SK-N-SH (cell line): ENCODE data around the gene TSHZ2. TPM values are rescaled to one million over a fixed set of nuclear protein-coding genes. Genes with fewer than 3 reads are reported as not detected.

Source experiments
- CTCF ChIA-PET: fragments of 300-600, 350-600 bp; formaldehyde crosslinking; extraction: SDS; loops from one replicate; lab custom pipeline; 2021; lab: Yijun Ruan, JAX
- POLR2A ChIA-PET: fragments of 350-600 bp; sonication (Branson Sonifier 250); formaldehyde crosslinking; extraction: SDS; loops from one replicate; lab custom pipeline; 2020; ENCODE audit warnings: antibody characterized with exemption, inconsistent platforms; lab: Yijun Ruan, JAX
- DNase-seq: peaks from one replicate; pipeline ENCODE4 v3.0.0; 2012
- H2AFZ ChIP-seq: fragments of 200-600 bp; sonication (generic); 2 replicates; pipeline ENCODE4 v1.8.1; 2016; ENCODE audit warnings: antibody characterized with exemption, mild to moderate bottlenecking, low read depth
- H3F3A ChIP-seq: fragments of 200-600 bp; sonication (generic); replicated peaks from 2 replicates; pipeline ENCODE3; 2016; ENCODE audit warnings: antibody characterized with exemption, mild to moderate bottlenecking; ENCODE audit not compliant: insufficient read depth
- H3K27ac ChIP-seq, 2 experiments: fragments of 200-500 bp in 1 of 2; fragments of 200-600 bp in 1 of 2; sonication (Bioruptor generic) in 1 of 2; sonication (generic), shearing (Covaris generic) in 1 of 2; 2 replicates each; pipeline versions ENCODE4 v1.5.1 to v1.6.1; 2014 to 2016; ENCODE audit warnings: low read depth in 2 of 2, inconsistent platforms in 1 of 2, low read length in 1 of 2, mild to moderate bottlenecking in 1 of 2, mixed read lengths in 1 of 2
- H3K27me3 ChIP-seq: fragments of 200-600 bp; sonication (generic), shearing (Covaris generic); 2 replicates; pipeline ENCODE4 v1.6.1; 2016; ENCODE audit warnings: mixed run types; ENCODE audit not compliant: insufficient read depth
- H3K36me3 ChIP-seq, 2 experiments: fragments of 200-500 bp in 1 of 2; fragments of 200-600 bp in 1 of 2; sonication (Bioruptor generic) in 1 of 2; sonication (generic) in 1 of 2; replicated peaks in 1 of 2; 2 replicates each; pipeline versions ENCODE3 to v1.5.1; 2014 to 2016; ENCODE audit warnings: low read length in 1 of 2, mild to moderate bottlenecking in 1 of 2; ENCODE audit not compliant: insufficient read depth in 2 of 2, control insufficient read depth in 1 of 2
- H3K4me1 ChIP-seq, 2 experiments: fragments of 200-500 bp in 1 of 2; fragments of 200-600 bp in 1 of 2; sonication (Bioruptor generic) in 1 of 2; sonication (generic), shearing (Covaris generic) in 1 of 2; 2 replicates each; pipeline versions ENCODE4 v1.5.1 to v1.6.1; 2014 to 2016; ENCODE audit warnings: low read depth in 1 of 2, low read length in 1 of 2, mixed run types in 1 of 2; ENCODE audit not compliant: insufficient read depth in 2 of 2, control insufficient read depth in 1 of 2
- H3K4me2 ChIP-seq: fragments of 200-600 bp; sonication (generic), shearing (Covaris generic); 2 replicates; pipeline ENCODE4 v1.6.1; 2017; ENCODE audit warnings: mixed run types
- H3K4me3 ChIP-seq, 2 experiments: fragments of 200-500 bp in 1 of 2; fragments of 200-600 bp in 1 of 2; sonication (Bioruptor generic) in 1 of 2; sonication (generic), shearing (Covaris generic) in 1 of 2; 2 replicates each; pipeline versions ENCODE4 v1.5.1 to v1.8.1; 2014 to 2016; ENCODE audit warnings: low read depth in 2 of 2, inconsistent platforms in 1 of 2, low read length in 1 of 2, mild to moderate bottlenecking in 1 of 2, mixed read lengths in 1 of 2, moderate library complexity in 1 of 2
- H3K79me2 ChIP-seq: fragments of 200-600 bp; sonication (generic); 2 replicates; pipeline ENCODE4 v1.8.1; 2017; ENCODE audit warnings: mild to moderate bottlenecking; ENCODE audit not compliant: insufficient read depth
- H3K9ac ChIP-seq: fragments of 200-600 bp; sonication (generic); 2 replicates; pipeline ENCODE4 v1.6.1; 2017; ENCODE audit warnings: mixed run types
- H3K9me2 ChIP-seq: fragments of 200-600 bp; sonication (generic); 2 replicates; pipeline ENCODE4 v1.6.1; 2017; ENCODE audit warnings: mixed run types
- H3K9me3 ChIP-seq: fragments of 200-600 bp; sonication (generic); 2 replicates; pipeline ENCODE4 v1.6.1; 2017; ENCODE audit warnings: mixed run types, mild to moderate bottlenecking, moderate library complexity
- H4K20me1 ChIP-seq: fragments of 200-600 bp; sonication (generic); 2 replicates; pipeline ENCODE4 v1.6.1; 2017; ENCODE audit warnings: mild to moderate bottlenecking, mixed run types; ENCODE audit not compliant: insufficient read depth
- CHD2 ChIP-seq: fragments of 150-350 bp; IDR thresholded peaks from 2 replicates; pipeline ENCODE4 v1.6.1; 2018; ENCODE audit warnings: low read length; ENCODE audit not compliant: partially characterized antibody
- EP300 ChIP-seq, 2 experiments: IDR thresholded peaks; 2 replicates each; pipeline versions ENCODE4 v1.4.0 to v1.6.1; 2012; ENCODE audit warnings: borderline replicate concordance in 1 of 2, low read depth in 1 of 2, low read length in 1 of 2
- EZH2phosphoT487 ChIP-seq: fragments of 200-600 bp; sonication (generic); IDR thresholded peaks from 2 replicates; pipeline ENCODE4 v1.6.1; 2017; ENCODE audit warnings: low read depth, mixed run types, mild to moderate bottlenecking, antibody characterized with exemption, moderate library complexity, borderline replicate concordance
- FOSL2 ChIP-seq: IDR thresholded peaks from 2 replicates; pipeline ENCODE4 v1.4.0; 2012; ENCODE audit warnings: low read depth, mild to moderate bottlenecking, moderate library complexity, borderline replicate concordance
- FOXM1 ChIP-seq: IDR thresholded peaks from 2 replicates; pipeline ENCODE4 v1.4.0; 2012; ENCODE audit warnings: low read depth, mild to moderate bottlenecking
- GATA2 ChIP-seq: sonication (generic); formaldehyde crosslinking; IDR thresholded peaks from 2 replicates; pipeline ENCODE4 v1.5.0; 2020; ENCODE audit warnings: mild to moderate bottlenecking, missing genetic modification reagents
- IRF3 ChIP-seq: fragments of 150-350 bp; IDR thresholded peaks from 2 replicates; pipeline ENCODE4 v1.6.1; 2016; ENCODE audit warnings: mild to moderate bottlenecking, low read depth, low read length
- JUND ChIP-seq: IDR thresholded peaks from 2 replicates; pipeline ENCODE4 v1.4.0; 2012
- MEF2A ChIP-seq: IDR thresholded peaks from 2 replicates; pipeline ENCODE4 v1.4.0; 2012; ENCODE audit warnings: low read depth, borderline replicate concordance
- MXI1 ChIP-seq: IDR thresholded peaks from 2 replicates; pipeline ENCODE4 v1.6.1; 2012; ENCODE audit warnings: mild to moderate bottlenecking, low read depth, low read length, improper control_type of control experiment
- NRF1 ChIP-seq: IDR thresholded peaks from 2 replicates; pipeline ENCODE4 v1.6.1; 2012; ENCODE audit warnings: low read depth, mild to moderate bottlenecking, low read length
- RAD21 ChIP-seq: IDR thresholded peaks from 2 replicates; pipeline ENCODE4 v1.6.1; 2012; ENCODE audit warnings: mild to moderate bottlenecking, low read length
- RCOR1 ChIP-seq: fragments of 150-350 bp; IDR thresholded peaks from 2 replicates; pipeline ENCODE4 v1.6.1; 2017; ENCODE audit warnings: antibody characterized with exemption, low read length
- RFX5 ChIP-seq: IDR thresholded peaks from 2 replicates; pipeline ENCODE4 v1.6.1; 2012; ENCODE audit warnings: mild to moderate bottlenecking, improper control_type of control experiment, low read length
- RXRA ChIP-seq: IDR thresholded peaks from 2 replicates; pipeline ENCODE4 v1.4.0; 2012; ENCODE audit warnings: low read depth, mild to moderate bottlenecking, borderline replicate concordance
- SIN3A ChIP-seq: IDR thresholded peaks from 2 replicates; pipeline ENCODE4 v1.6.1; 2012; ENCODE audit warnings: low read depth, mild to moderate bottlenecking, low read length, moderate library complexity, borderline replicate concordance
- SMC3 ChIP-seq: IDR thresholded peaks from 2 replicates; pipeline ENCODE4 v1.6.1; 2012; ENCODE audit warnings: low read depth, low read length, improper control_type of control experiment
- TAF1 ChIP-seq: IDR thresholded peaks from 2 replicates; pipeline ENCODE4 v1.6.1; 2012; ENCODE audit warnings: low read depth, mild to moderate bottlenecking, low read length, moderate library complexity, borderline replicate concordance
- TCF12 ChIP-seq: IDR thresholded peaks from 2 replicates; pipeline ENCODE4 v1.4.0; 2012
- YY1 ChIP-seq: IDR thresholded peaks from 2 replicates; pipeline ENCODE4 v1.4.0; 2012; ENCODE audit warnings: low read depth, mild to moderate bottlenecking
- WGBS: methylation state at CpG from one replicate; pipeline ENCODE4 v1.1.6; 2017; ENCODE audit warnings: low lambda C conversion rate; 5-methylcytosine and 5-hydroxymethylcytosine counted together
- polyA plus RNA-seq, 3 experiments: library from polyadenylated mRNA; depleted of rRNA; stranded (reverse); fragments of >200 nt; gene quantifications; 2 replicates each; pipeline ENCODE4 v1.2.3, GENCODE V29; 2012
- TF ChIP-seq, protein P1 (sequence below): IDR thresholded peaks from 2 replicates; pipeline ENCODE4; 2012
- TF ChIP-seq, protein P2 (sequence below): IDR thresholded peaks from 2 replicates; pipeline ENCODE4 v1.4.0; 2012; ENCODE audit warnings: low read depth, borderline replicate concordance
- TF ChIP-seq, protein P3 (sequence below): fragments of 150-350 bp; IDR thresholded peaks from 2 replicates; pipeline ENCODE4 v1.6.1; 2017; ENCODE audit warnings: antibody characterized with exemption, low read length, low read depth, borderline replicate concordance

Gene TSHZ2
- polyA plus RNA-seq, 1 of the 3 experiments (the other 2 are of a cell fraction), result 0.13 TPM

- TF ChIP-seq MEF2A (no peak), EP300 (IDR thresholded peaks at IDR 0.05; ENCODE audit: borderline replicate concordance in 1 of 2, low read depth in 1 of 2, low read length in 1 of 2) (no peak), RAD21 (no peak), NRF1 (no peak), MXI1 (no peak), SIN3A (no peak), RFX5 (no peak), RXRA (no peak), YY1 (no peak), GATA2 (CRISPR knock-in tag) (no peak), TCF12 (no peak), SMC3 (no peak), FOXM1 (no peak), FOSL2 (no peak), JUND (no peak)
- TF ChIP-seq, protein P1, sequence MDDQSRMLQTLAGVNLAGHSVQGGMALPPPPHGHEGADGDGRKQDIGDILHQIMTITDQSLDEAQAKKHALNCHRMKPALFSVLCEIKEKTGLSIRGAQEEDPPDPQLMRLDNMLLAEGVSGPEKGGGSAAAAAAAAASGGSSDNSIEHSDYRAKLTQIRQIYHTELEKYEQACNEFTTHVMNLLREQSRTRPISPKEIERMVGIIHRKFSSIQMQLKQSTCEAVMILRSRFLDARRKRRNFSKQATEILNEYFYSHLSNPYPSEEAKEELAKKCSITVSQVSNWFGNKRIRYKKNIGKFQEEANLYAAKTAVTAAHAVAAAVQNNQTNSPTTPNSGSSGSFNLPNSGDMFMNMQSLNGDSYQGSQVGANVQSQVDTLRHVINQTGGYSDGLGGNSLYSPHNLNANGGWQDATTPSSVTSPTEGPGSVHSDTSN, result no peak
- TF ChIP-seq, protein P2, sequence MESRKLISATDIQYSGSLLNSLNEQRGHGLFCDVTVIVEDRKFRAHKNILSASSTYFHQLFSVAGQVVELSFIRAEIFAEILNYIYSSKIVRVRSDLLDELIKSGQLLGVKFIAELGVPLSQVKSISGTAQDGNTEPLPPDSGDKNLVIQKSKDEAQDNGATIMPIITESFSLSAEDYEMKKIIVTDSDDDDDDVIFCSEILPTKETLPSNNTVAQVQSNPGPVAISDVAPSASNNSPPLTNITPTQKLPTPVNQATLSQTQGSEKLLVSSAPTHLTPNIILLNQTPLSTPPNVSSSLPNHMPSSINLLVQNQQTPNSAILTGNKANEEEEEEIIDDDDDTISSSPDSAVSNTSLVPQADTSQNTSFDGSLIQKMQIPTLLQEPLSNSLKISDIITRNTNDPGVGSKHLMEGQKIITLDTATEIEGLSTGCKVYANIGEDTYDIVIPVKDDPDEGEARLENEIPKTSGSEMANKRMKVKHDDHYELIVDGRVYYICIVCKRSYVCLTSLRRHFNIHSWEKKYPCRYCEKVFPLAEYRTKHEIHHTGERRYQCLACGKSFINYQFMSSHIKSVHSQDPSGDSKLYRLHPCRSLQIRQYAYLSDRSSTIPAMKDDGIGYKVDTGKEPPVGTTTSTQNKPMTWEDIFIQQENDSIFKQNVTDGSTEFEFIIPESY, result no peak
- CTCF ChIA-PET, result no interaction called here
Measured at GRCh38 chr20:53027089-53027488, 54.9 kb downstream of the TSHZ2 start.

GRCh38 chr20:53028337-53029007, 56.3 kb downstream of the TSHZ2 start:
- Histone ChIP-seq H3K27me3 (no peaks in the 10 kb centered on the region), H4K20me1 (no peaks in the 10 kb centered on the region), H3K9ac (no peak overlapping the region), H2AFZ (no peak overlapping the region), H3K27ac (no peak overlapping the region), H3K4me2 (no peak overlapping the region), H3K79me2 (no peaks in the 10 kb centered on the region), H3K4me1 (no peaks in the 10 kb centered on the region), H3K4me3 (no peak overlapping the region), H3K9me2 (no peaks in the 10 kb centered on the region), H3K9me3 (no peaks in the 10 kb centered on the region), H3K36me3 (no peaks in the 10 kb centered on the region), H3F3A (no peaks in the 10 kb centered on the region)
- DNase-seq, result no peak
- CTCF ChIA-PET, result no interaction called here
- 53% methylated on average over 6 of the region's 6 CpGs for WGBS
- POLR2A ChIA-PET, result interaction anchor here (0.5 kb wide), 1 partner anchor 37 kb away, joined by 3 read pairs; no protein-coding TSS in a partner anchor
- TF ChIP-seq IRF3, result no peak
- no peak for TF ChIP-seq MEF2A
- TF ChIP-seq RXRA, result no peak
- TF ChIP-seq, protein P3, sequence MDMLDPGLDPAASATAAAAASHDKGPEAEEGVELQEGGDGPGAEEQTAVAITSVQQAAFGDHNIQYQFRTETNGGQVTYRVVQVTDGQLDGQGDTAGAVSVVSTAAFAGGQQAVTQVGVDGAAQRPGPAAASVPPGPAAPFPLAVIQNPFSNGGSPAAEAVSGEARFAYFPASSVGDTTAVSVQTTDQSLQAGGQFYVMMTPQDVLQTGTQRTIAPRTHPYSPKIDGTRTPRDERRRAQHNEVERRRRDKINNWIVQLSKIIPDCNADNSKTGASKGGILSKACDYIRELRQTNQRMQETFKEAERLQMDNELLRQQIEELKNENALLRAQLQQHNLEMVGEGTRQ, result no peak
- TF ChIP-seq NRF1, result no peak
- TF ChIP-seq EZH2phosphoT487, result no peak
- no peak for TF ChIP-seq CHD2
- no peak for TF ChIP-seq RCOR1
- no peak for TF ChIP-seq SIN3A
- TF ChIP-seq EP300 (IDR thresholded peaks at IDR 0.05; ENCODE audit: borderline replicate concordance in 1 of 2, low read depth in 1 of 2, low read length in 1 of 2), result no peak
- TF ChIP-seq TCF12, result no peak
- no peak for TF ChIP-seq TAF1

More at GRCh38 chr20:53027089-53027488, 54.9 kb downstream of the TSHZ2 start:
- no peaks in the 10 kb centered on the region for H3K9me2 ChIP-seq
- no peak overlapping the region for H3K9ac ChIP-seq
- no peaks in the 10 kb centered on the region for H3K79me2 ChIP-seq
- H3K9me3 ChIP-seq, result no peaks in the 10 kb centered on the region
- H3K36me3 ChIP-seq, result no peaks in the 10 kb centered on the region
- no peaks in the 10 kb centered on the region for H4K20me1 ChIP-seq
- no peaks in the 10 kb centered on the region; a peak in 1 of 4 replicates for H3K4me1 ChIP-seq
- no peaks in the 10 kb centered on the region for H3F3A ChIP-seq
- no peak overlapping the region for H3K27ac ChIP-seq
- POLR2A ChIA-PET, result no interaction called here
- DNase-seq, result no peak
- H2AFZ ChIP-seq, result no peak overlapping the region
- H3K4me2 ChIP-seq, result no peak overlapping the region
- H3K4me3 ChIP-seq, result no peak overlapping the region
- no peaks in the 10 kb centered on the region for H3K27me3 ChIP-seq
